Natural killer cell (primary cell): ENCODE measurements around the gene FBXL17. TPM values are rescaled to one million over a fixed set of nuclear protein-coding genes. Genes with fewer than 3 reads are reported as not detected.

Source experiments
- ATAC-seq, 3 donors: fragments of 150-1000 bp in 2 of 3; fragments of 200-7000 bp in 1 of 3; cut with Tn5 transposase; 1 replicate in 1 of 3; 2 replicates in 2 of 3; pipeline ENCODE4 v1.10.0; 2021; ENCODE audit warnings: mild to moderate bottlenecking in 2 of 3, moderate library complexity in 2 of 3
- DNase-seq, 2 donors: peaks; one replicate each; pipeline versions ENCODE4 v3.0.0 to v3.0.0-alpha.2; 2013 to 2021; ENCODE audit warnings: mixed read lengths in 1 of 2
- H3K27ac ChIP-seq: one replicate; pipeline ENCODE4 v1.5.1; 2013; ENCODE audit warnings: mild to moderate bottlenecking, low read length
- H3K27me3 ChIP-seq: one replicate; pipeline ENCODE4 v1.6.1; 2013; ENCODE audit warnings: low read length; ENCODE audit not compliant: control insufficient read depth, insufficient read depth
- H3K36me3 ChIP-seq: one replicate; pipeline ENCODE4 v1.6.1; 2013; ENCODE audit warnings: low read length; ENCODE audit not compliant: control insufficient read depth, insufficient read depth
- H3K4me1 ChIP-seq: one replicate; pipeline ENCODE4 v1.6.1; 2013; ENCODE audit warnings: low read length; ENCODE audit not compliant: control insufficient read depth, insufficient read depth
- H3K4me3 ChIP-seq: one replicate; pipeline ENCODE4 v1.5.1; 2013; ENCODE audit warnings: low read length
- H3K9me3 ChIP-seq: one replicate; pipeline ENCODE4 v1.6.1; 2013; ENCODE audit warnings: low read length; ENCODE audit not compliant: control insufficient read depth, insufficient read depth
- H3K27ac Mint-ChIP-seq, 2 donors: one replicate each; pipeline ENCODE4 v1.8.0; 2022; ENCODE audit warnings: mild to moderate bottlenecking in 2 of 2, mixed read lengths in 2 of 2, moderate library complexity in 1 of 2
- H3K27me3 Mint-ChIP-seq, 2 donors: one replicate each; pipeline ENCODE4 v1.8.0; 2022; ENCODE audit warnings: low read depth in 2 of 2, mixed read lengths in 2 of 2
- H3K36me3 Mint-ChIP-seq: one replicate; pipeline ENCODE4 v1.8.0; 2022; ENCODE audit warnings: mixed read lengths
- H3K4me1 Mint-ChIP-seq, 2 donors: one replicate each; pipeline ENCODE4 v1.8.0; 2022; ENCODE audit warnings: mixed read lengths in 2 of 2
- H3K4me3 Mint-ChIP-seq: one replicate; pipeline ENCODE4 v1.8.0; 2022; ENCODE audit warnings: mild to moderate bottlenecking, moderate library complexity, mixed read lengths
- H3K9me3 Mint-ChIP-seq, 2 donors: one replicate each; pipeline ENCODE4 v1.8.0; 2022; ENCODE audit warnings: mixed read lengths in 2 of 2
- CTCF ChIP-seq: fragments of 200-600 bp; IDR thresholded peaks from one replicate; pipeline ENCODE4 v1.8.0; 2022; ENCODE audit warnings: antibody characterized with exemption
- WGBS: methylation state at CpG from one replicate; pipeline ENCODE4 v1.1.7; 2013; ENCODE audit warnings: missing lambda C conversion rate; ENCODE audit not compliant: insufficient coverage; 5-methylcytosine and 5-hydroxymethylcytosine counted together
- intact Hi-C: fragments of 100-400 bp; cut with micrococcal nuclease; formaldehyde crosslinking; loops from one replicate; pipeline ENCODE4 v1.14.2; 2022
- total RNA-seq, 4 donors: library from RNA; stranded (reverse); fragments of 120-200 nt in 1 of 4; gene quantifications; one replicate each; pipeline versions ENCODE4 v1.2.3 to v1.2.4, GENCODE V29; 2013 to 2022

Gene FBXL17
- total RNA-seq, 3 donors from 2014 or later (not counting 1 experiment from before 2014, with no cell fraction given): 34.2 to 46.8 (median 34.9) TPM

GRCh38 chr5:107919969-107920368, 461.9 kb downstream of the FBXL17 start:
- Mint-ChIP-seq H3K27ac (no peak overlapping the region), H3K27me3 (no peaks in the 10 kb centered on the region), H3K4me1 (peaks cover 4 to 7% of the 10 kb centered on the region in 2 donors), H3K4me3 (no peak overlapping the region), H3K9me3 (no peaks in the 10 kb centered on the region), H3K36me3 (no peaks in the 10 kb centered on the region)
- DNase-seq (no peak), ATAC-seq (no peak)
- Histone ChIP-seq H3K9me3 (no peaks in the 10 kb centered on the region), H3K27ac (no peak overlapping the region), H3K4me3 (no peak overlapping the region), H3K4me1 (no peaks in the 10 kb centered on the region), H3K27me3 (no peaks in the 10 kb centered on the region), H3K36me3 (no peaks in the 10 kb centered on the region)
- TF ChIP-seq CTCF: no peak
- WGBS: 80% methylated on average over 6 of the region's 6 CpGs
- intact Hi-C loops: no loop called here

GRCh38 chr5:107919361-107919760, 462.5 kb downstream of the FBXL17 start:
- Mint-ChIP-seq H3K4me1 (peaks cover 4 to 7% of the 10 kb centered on the region in 2 donors), H3K36me3 (no peaks in the 10 kb centered on the region), H3K9me3 (no peaks in the 10 kb centered on the region), H3K27me3 (no peaks in the 10 kb centered on the region), H3K27ac (no peak overlapping the region), H3K4me3 (no peak overlapping the region)
- WGBS: 87% methylated on average over 4 of the region's 4 CpGs
- no peak for DNase-seq
- H3K27me3 ChIP-seq: no peaks in the 10 kb centered on the region
- intact Hi-C loops: no loop called here
- no peak for ATAC-seq
- no peak for TF ChIP-seq CTCF
- H3K4me3 ChIP-seq: no peak overlapping the region
- H3K27ac ChIP-seq: no peak overlapping the region
- no peaks in the 10 kb centered on the region for H3K4me1 ChIP-seq
- H3K36me3 ChIP-seq: no peaks in the 10 kb centered on the region
- H3K9me3 ChIP-seq: no peaks in the 10 kb centered on the region

GRCh38 chr5:107917983-107918382, 463.9 kb downstream of the FBXL17 start:
- Histone ChIP-seq H3K36me3 (no peaks in the 10 kb centered on the region), H3K27me3 (no peaks in the 10 kb centered on the region), H3K9me3 (no peaks in the 10 kb centered on the region), H3K4me1 (no peaks in the 10 kb centered on the region), H3K4me3 (no peak overlapping the region), H3K27ac (no peak overlapping the region)
- no peak for TF ChIP-seq CTCF
- no peak for DNase-seq
- 95% methylated on average over 3 of the region's 3 CpGs for WGBS
- intact Hi-C loops: no loop called here
- Mint-ChIP-seq H3K9me3 (no peaks in the 10 kb centered on the region), H3K36me3 (no peaks in the 10 kb centered on the region), H3K27me3 (no peaks in the 10 kb centered on the region), H3K27ac (no peak overlapping the region), H3K4me1 (peaks cover 4 to 7% of the 10 kb centered on the region in 2 donors), H3K4me3 (no peak overlapping the region)
- ATAC-seq: no peak
